Activated T-cell treated with anti-CD3 and anti-CD28 coated beads, Interleukin-2, amount 50 U/mL, for 72 hours (primary cell): ENCODE data around the gene CHST15. TPM values are rescaled to one million over a fixed set of nuclear protein-coding genes. Genes with fewer than 3 reads are reported as not detected.

ENCODE experiments used
- total RNA-seq, 2 donors: library from RNA; stranded (reverse); gene quantifications; one replicate each; pipeline ENCODE4 v1.2.3, GENCODE V29; 2022

Gene CHST15
- total RNA-seq, 2 donors from 2014 or later: 0.38 to 2.4 TPM

Other genes starting within 250 kb of the CHST15 start
- not detected for gene CPXM2, start 201.8 kb downstream of the CHST15 start, total RNA-seq